Fibroblast of pulmonary artery (primary cell): ENCODE data around the gene TRIM17.

Experiments used
- DNase-seq: peaks from one replicate; pipeline ENCODE4 v3.0.0-alpha.2; 2010; ENCODE audit warnings: low read depth
- H3K4me3 ChIP-seq: replicated peaks from 2 replicates; pipeline ENCODE4 v1.5.1; 2011; ENCODE audit warnings: low read depth, mild to moderate bottlenecking, control low read depth, low read length, moderate library complexity
- TF ChIP-seq, protein P1 (sequence below): IDR thresholded peaks from 2 replicates; pipeline ENCODE4 v1.5.1; 2011; ENCODE audit warnings: mild to moderate bottlenecking, control low read depth, low read length, inconsistent platforms; ENCODE audit errors: missing control alignments

The TRIM17 gene

DNA sequence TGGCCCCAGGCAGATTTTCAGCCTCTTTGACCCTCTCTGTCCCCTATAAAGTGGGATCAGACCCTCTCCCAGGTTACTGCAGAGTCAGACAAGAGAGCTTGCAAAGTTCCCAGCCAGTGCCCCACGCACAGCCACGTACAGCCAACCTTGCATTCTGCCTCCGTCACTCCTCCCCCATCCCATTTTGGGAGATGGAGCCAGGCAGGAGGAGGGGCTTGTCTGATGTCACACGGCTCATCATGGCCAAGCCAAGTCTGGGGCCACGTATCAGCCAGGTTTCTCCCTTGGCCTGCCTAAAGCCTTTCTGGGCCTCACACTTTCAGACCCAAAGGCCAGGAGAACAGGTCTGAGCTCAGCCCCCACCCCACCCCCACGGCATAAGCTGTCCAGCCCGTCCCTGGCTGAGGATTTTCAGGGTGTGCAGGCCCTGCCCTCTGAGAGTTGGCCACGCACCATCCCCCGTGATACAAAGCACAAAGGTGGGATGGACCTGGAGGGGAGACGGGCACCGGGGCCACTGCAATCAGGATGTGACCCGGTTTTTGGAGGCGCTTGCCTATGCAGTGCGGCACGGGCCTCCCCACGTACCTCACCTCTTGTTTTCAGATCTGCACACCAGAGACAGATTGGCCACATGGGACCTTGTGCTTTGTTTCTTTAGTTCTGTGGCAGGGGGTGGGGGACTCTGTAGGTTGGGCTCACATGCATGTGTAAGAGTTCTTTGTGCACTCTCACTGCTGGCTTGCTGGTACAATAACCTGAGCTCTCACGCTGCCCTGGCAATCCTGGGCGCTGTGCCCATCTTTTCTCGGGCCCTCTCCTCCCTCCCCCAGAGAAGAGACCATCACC lies 57.7 kb downstream of the TRIM17 start:
- H3K4me3 ChIP-seq = no peak overlapping the region
- DNase-seq = no peak
- TF ChIP-seq, protein P1, sequence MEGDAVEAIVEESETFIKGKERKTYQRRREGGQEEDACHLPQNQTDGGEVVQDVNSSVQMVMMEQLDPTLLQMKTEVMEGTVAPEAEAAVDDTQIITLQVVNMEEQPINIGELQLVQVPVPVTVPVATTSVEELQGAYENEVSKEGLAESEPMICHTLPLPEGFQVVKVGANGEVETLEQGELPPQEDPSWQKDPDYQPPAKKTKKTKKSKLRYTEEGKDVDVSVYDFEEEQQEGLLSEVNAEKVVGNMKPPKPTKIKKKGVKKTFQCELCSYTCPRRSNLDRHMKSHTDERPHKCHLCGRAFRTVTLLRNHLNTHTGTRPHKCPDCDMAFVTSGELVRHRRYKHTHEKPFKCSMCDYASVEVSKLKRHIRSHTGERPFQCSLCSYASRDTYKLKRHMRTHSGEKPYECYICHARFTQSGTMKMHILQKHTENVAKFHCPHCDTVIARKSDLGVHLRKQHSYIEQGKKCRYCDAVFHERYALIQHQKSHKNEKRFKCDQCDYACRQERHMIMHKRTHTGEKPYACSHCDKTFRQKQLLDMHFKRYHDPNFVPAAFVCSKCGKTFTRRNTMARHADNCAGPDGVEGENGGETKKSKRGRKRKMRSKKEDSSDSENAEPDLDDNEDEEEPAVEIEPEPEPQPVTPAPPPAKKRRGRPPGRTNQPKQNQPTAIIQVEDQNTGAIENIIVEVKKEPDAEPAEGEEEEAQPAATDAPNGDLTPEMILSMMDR = no peak

DNA sequence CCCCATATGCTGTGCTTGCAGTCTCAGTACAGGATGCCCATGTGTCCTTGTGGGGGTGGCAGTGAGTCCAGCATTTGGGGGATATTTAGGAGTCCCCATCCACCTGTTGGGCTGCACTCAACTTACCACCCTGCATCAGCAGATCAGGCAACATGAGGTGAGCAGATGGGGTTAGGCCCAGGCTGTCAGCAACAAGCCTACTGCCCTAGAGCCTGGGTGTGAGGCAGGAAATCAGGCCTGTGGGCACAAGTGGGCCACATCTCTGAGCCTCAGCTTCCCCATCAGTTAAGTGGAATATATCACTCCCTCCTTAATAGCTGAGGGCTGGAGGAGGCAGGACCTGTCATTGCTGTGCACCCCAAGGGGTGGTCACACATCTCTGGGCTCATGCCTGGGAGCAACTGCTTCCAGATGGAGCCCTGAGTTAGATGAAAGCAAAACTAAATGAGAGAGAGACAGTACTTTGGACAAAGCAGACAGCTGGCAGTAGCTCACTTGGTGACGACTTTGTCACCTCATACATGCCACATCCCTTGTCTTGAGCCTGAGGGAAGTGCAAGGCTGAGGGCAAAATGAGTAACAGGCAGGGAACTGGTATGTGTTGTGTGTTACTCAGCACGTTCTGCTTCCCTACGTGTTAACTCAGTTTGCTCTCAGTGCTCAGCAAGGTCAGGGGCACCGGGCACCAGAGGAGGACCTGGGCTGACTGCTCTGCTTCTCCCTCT lies 58.5 kb downstream of the TRIM17 start:
- no peak overlapping the region for H3K4me3 ChIP-seq
- DNase-seq = no peak
- TF ChIP-seq, protein P1 = no peak
